ENCODE results near the gene RDX. TPM values are rescaled to one million over a fixed set of nuclear protein-coding genes. Genes with fewer than 3 reads are reported as not detected.
"Not testable (repeated sequence)": the region's sequence is repeated elsewhere in the genome, so short reads cannot be mapped to it uniquely, and the experiment has no call there.

RDX gene
- total RNA-seq, 4 donors from 2014 or later = 58.7 to 135 (median 91.6) TPM

DNA sequence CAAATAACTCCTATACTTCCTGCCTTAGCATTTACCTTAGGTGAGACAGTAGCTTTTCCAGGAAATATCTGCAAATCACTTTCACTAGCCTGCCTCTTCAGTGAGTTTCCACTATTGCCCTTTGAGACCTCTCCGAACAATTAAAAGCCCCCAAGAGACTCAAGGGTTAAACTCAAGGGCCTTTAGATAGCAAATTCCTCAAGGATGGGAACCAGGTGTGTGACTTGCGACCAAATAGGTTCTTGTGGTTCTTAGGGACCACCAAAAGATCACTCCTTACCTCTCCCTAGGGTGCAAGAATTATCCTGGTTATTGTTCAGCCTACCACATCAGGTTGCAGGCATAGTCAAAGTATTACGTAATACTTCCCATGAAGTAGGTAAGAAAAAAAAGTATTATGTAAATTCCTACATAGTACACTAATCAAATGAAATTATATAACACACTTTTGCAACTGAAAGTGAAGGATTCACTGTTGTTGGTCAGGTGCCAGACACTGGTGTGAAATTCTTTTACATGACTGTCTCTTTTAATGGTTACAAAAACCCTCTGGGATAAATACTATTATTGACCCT lies 1.4 kb upstream of the RDX start:
- TF ChIP-seq, protein P1, sequence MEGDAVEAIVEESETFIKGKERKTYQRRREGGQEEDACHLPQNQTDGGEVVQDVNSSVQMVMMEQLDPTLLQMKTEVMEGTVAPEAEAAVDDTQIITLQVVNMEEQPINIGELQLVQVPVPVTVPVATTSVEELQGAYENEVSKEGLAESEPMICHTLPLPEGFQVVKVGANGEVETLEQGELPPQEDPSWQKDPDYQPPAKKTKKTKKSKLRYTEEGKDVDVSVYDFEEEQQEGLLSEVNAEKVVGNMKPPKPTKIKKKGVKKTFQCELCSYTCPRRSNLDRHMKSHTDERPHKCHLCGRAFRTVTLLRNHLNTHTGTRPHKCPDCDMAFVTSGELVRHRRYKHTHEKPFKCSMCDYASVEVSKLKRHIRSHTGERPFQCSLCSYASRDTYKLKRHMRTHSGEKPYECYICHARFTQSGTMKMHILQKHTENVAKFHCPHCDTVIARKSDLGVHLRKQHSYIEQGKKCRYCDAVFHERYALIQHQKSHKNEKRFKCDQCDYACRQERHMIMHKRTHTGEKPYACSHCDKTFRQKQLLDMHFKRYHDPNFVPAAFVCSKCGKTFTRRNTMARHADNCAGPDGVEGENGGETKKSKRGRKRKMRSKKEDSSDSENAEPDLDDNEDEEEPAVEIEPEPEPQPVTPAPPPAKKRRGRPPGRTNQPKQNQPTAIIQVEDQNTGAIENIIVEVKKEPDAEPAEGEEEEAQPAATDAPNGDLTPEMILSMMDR (IDR thresholded peaks at IDR 0.05) = no peak
- ATAC-seq (ENCODE audit: low FRiP score) (peak; percentile 28), DNase-seq (ENCODE audit: low spot score) (peak; percentile 30)

DNA sequence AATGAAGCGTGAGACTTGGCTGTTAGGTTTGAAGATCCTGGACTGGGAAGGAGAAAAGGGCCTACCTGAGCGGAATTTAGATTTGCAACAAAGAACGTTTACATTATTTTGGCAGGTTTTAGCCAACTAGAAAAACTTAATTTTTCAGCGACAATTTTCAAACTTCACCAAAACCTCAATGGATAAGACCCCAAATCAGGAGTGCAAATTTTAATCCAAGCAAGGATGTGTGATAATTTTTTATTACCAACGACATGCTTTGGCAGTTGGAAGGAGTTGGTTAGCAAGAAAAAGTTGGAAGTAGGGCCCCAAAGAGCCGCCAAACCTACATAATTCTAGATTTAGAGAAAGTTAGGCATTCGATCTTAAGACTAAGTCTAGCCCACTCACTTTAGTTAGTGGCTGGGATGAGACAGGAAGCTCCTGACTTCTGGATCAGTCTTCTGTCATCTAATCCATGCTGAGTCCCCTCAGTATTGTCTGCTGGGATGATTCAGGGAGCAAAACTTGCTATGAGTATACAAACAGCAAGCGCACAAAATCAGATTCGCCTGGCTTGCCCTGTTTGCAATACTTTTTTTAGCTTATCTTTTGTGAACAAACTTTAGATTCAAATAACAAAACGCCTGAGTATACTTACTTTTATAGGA lies 787 bp upstream of the RDX start:
- TF ChIP-seq, protein P1 (IDR thresholded peaks at IDR 0.05) = no peak
- DNase-seq (ENCODE audit: low spot score) (no peak), ATAC-seq (ENCODE audit: low FRiP score) (no peak)

DNA sequence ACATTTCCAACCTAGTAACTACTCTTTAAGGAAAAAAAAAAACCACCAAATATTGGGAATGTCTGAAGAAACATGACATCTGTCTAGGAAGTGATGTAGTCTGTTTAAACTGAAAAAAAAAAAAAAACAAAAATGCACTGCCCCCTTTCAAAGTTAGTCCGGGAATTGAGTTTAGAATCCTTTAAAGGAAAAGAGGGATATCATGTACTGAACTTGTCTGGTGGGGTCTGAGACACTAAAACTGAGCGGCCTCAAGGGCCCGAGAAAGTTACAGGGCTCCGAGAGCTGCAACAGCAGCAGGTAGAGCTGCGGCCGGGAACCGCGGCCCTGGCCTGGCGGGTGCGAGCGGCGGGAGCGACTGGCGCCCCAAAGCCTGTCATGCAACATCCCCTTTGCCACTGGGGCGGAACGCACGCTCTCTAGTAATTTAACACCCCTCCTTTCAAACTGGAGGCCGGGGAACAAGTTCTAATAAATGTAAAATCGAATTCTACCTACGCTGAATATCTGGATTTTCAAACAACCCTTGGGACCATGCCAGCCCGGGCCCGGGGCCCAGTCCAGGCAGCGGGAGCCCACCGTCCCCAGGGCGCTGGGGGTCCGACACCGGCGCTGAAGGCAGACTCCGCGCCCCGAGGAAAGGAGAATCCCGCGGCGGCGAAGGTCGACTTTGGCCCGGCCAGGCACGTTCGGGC lies 736 bp downstream of the RDX start:
- DNase-seq (ENCODE audit: low spot score) = peak; percentile 28
- TF ChIP-seq, protein P1 (IDR thresholded peaks at IDR 0.05) = no peak
- peak; percentile 48 for ATAC-seq (ENCODE audit: low FRiP score)

- DNase-seq (ENCODE audit: low spot score) = no peak
- TF ChIP-seq, protein P1 (IDR thresholded peaks at IDR 0.05) = no peak
- no peak for ATAC-seq (ENCODE audit: low FRiP score)
Measured at GRCh38 chr11:110295086-110295485, 1.3 kb downstream of the RDX start.

- TF ChIP-seq, protein P1 (IDR thresholded peaks at IDR 0.05) = no peak
- ATAC-seq (ENCODE audit: low FRiP score) (no peak), DNase-seq (ENCODE audit: low spot score) (no peak)
Measured at GRCh38 chr11:110294509-110294908, 1.9 kb downstream of the RDX start.

GRCh38 chr11:110293389-110293788 lies 3.0 kb downstream of the RDX start:
- TF ChIP-seq, protein P1 (IDR thresholded peaks at IDR 0.05) = no peak
- DNase-seq (ENCODE audit: low spot score) (no peak), ATAC-seq (ENCODE audit: low FRiP score) (no peak)

DNA sequence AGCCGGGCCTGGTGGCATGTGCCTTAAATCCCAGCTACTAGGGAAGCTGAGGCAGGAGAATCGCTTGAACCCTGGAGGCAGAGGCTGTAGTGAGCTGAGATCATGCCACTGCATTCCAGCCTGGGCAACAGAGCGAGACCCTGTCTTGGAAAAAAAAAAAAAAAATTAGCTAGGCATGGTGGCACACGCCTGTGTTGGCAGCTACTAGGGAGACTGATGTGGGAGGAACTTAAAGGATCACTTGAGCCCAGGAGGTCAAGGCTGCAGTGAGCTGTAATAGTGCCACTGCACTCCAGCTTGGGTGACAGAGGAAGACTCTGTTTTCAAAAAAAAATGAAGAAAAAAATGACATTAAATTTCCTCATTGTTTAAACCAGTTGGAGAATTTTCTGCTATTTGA lies 4.3 kb downstream of the RDX start:
- ATAC-seq (ENCODE audit: low FRiP score) = not testable (repeated sequence)

More for the DNA sequence above, 4.3 kb downstream of the RDX start:
- not testable (repeated sequence) for DNase-seq (ENCODE audit: low spot score)
